ENCODE measurements around the gene UBALD1. TPM values are rescaled to one million over a fixed set of nuclear protein-coding genes. Genes with fewer than 3 reads are reported as not detected.

The UBALD1 gene
- total and polyA plus RNA-seq, 12 donors = 3.7 to 92.7 (median 18.9) TPM

DNA sequence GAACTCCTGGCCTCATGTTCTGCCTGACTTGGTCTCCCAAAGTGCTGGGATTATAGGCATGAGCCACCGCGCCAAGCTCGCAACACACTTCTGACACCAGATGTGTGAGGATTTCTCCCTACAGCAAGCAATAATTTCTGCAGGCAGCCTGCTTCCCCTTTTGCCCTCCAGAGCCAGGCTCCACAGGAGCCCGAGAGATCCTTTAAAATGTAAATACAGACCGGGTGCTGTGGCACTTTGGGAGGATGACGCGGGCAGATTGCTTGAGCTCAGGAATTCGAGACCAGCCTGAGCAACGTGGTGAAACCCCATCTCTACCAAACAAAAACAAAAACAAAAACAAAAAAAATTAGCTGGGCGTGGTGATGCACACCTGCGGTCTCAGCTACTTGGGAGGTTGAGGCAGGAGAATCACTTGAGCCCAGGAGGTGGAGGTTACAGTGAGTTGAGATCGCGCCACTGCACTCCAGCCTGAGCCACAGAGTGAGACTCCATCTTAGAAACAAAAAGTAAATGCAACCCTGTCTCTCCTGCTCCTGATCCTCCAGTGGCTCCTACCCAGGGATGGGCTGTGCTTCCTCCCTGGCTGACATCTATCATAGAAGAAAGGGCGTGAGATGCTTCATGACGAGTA lies 43.9 kb downstream of the UBALD1 start:
- Histone ChIP-seq H3K9me3 (replicated peaks in 1 of 3) (no peaks in the 10 kb centered on the region), H3K36me3 (replicated peaks in 1 of 2) (no peaks in the 10 kb centered on the region), H3K27me3 (no peaks in the 10 kb centered on the region), H3K4me3 (no peak overlapping the region), H3K4me1 (replicated peaks in 1 of 2) (no peaks in the 10 kb centered on the region), H3K27ac (no peak overlapping the region)
- intact Hi-C loops (cut with DNase I) = no loop called here
- 78 to 82% (median 79%) methylated on average over 15 of the region's 15 CpGs for WGBS, 4 donors
- no peak for DNase-seq
- TF ChIP-seq POLR2A (IDR thresholded peaks at IDR 0.05) = no peak

DNA sequence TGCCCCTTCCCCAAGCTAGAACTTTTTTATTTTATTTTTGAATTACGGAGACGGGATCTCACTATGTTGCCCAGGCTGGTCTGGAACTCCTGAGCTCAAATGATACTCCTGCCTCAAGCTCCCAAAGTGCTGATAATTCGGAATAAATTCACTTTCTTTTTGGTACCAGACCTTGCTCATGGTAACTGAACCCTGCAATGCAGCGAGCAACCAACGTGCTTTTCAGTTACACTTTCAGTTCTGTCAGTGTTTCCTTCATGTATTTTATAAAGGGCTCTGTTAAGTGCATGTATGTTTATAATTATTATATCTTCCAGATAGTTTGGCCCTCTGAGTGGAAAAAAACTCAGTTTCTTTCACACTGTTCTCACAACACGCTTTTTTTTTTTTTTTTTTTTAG lies 44.6 kb downstream of the UBALD1 start:
- intact Hi-C loops (cut with DNase I) = no loop called here
- WGBS, 4 donors = 74 to 80% (median 78%) methylated on average over 6 of the region's 6 CpGs

DNA sequence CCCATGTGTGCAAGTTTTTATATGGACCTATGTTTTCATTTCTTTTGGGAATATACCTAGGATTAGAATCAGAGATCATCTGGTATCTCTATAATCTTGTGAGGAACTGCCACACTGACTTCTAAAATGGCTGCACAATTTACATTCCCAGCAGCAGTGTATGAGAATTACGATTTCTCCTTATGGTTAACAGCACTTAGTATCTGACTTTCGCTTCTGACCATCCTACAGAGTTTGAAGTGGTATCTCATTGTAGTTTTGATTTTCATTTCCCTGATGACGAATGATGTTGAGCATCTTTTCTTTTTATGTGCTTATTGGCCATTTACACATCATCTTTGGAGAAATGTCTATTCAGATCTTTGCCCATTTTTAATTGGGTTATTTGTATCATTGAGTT lies 48.5 kb downstream of the UBALD1 start:
- no peaks in the 10 kb centered on the region for H3K27me3 ChIP-seq
- whole genome bisulfite sequencing, 4 donors = 76 to 85% (median 81%) methylated on average over 3 of the region's 3 CpGs
- H3K27ac ChIP-seq = no peak overlapping the region
- no peak for DNase-seq
- TF ChIP-seq, protein P1, sequence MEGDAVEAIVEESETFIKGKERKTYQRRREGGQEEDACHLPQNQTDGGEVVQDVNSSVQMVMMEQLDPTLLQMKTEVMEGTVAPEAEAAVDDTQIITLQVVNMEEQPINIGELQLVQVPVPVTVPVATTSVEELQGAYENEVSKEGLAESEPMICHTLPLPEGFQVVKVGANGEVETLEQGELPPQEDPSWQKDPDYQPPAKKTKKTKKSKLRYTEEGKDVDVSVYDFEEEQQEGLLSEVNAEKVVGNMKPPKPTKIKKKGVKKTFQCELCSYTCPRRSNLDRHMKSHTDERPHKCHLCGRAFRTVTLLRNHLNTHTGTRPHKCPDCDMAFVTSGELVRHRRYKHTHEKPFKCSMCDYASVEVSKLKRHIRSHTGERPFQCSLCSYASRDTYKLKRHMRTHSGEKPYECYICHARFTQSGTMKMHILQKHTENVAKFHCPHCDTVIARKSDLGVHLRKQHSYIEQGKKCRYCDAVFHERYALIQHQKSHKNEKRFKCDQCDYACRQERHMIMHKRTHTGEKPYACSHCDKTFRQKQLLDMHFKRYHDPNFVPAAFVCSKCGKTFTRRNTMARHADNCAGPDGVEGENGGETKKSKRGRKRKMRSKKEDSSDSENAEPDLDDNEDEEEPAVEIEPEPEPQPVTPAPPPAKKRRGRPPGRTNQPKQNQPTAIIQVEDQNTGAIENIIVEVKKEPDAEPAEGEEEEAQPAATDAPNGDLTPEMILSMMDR (IDR thresholded peaks at IDR 0.05) = no peak
- TF ChIP-seq POLR2A (IDR thresholded peaks at IDR 0.05) = no peak
- no peaks in the 10 kb centered on the region for H3K4me1 ChIP-seq (replicated peaks in 1 of 2)
- H3K36me3 ChIP-seq (replicated peaks in 1 of 2) = no peaks in the 10 kb centered on the region
- H3K4me3 ChIP-seq = no peak overlapping the region
- intact Hi-C loops (cut with DNase I) = no loop called here
- no peaks in the 10 kb centered on the region for H3K9me3 ChIP-seq (replicated peaks in 1 of 3)

More for the DNA sequence above, 44.6 kb downstream of the UBALD1 start:
- H3K27me3 ChIP-seq = no peaks in the 10 kb centered on the region
- H3K27ac ChIP-seq = no peak overlapping the region
- no peaks in the 10 kb centered on the region for H3K4me1 ChIP-seq (replicated peaks in 1 of 2)
- no peaks in the 10 kb centered on the region for H3K9me3 ChIP-seq (replicated peaks in 1 of 3)
- no peak overlapping the region for H3K4me3 ChIP-seq
- no peaks in the 10 kb centered on the region for H3K36me3 ChIP-seq (replicated peaks in 1 of 2)
- TF ChIP-seq POLR2A (IDR thresholded peaks at IDR 0.05) = no peak
- TF ChIP-seq, protein P1 (IDR thresholded peaks at IDR 0.05) = no peak
- no peak for DNase-seq

DNA sequence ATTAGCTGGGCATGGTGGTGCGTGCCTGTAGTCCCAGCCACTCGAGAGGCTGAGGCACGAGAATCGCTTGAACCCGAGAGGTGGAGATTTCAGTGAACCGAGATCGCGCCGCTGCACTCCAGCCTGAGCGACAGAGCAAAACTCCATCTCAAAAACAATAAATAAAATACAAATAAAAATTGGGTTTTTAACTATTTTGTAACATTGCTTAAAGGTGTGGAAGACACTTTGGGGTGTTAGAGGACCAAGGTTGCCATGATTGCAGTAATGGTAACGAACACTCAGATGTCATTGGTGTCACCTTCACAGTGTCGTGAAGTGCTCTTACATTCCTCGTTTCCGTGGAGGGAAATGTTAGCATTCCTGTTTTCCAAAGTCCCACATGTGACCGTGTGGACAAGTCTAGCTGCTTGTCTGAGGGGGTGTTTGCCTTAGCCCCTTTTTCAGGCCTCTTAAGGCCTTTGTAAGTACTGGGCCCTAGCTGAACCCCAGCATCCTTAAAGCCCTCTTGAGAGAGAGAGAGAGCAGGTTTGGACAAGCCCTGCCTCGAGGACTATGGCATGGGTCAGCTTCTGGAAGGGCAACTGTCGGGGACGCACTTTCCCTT lies 49.9 kb downstream of the UBALD1 start:
- WGBS, 4 donors = 83 to 89% (median 87%) methylated on average over 17 to 18 of the region's 18 CpGs
- no peak for TF ChIP-seq POLR2A (IDR thresholded peaks at IDR 0.05)
- TF ChIP-seq, protein P1 (IDR thresholded peaks at IDR 0.05) = no peak
- intact Hi-C loops (cut with DNase I) = no loop called here
- H3K4me1 ChIP-seq (replicated peaks in 1 of 2) = no peaks in the 10 kb centered on the region
- DNase-seq = no peak
- no peaks in the 10 kb centered on the region for H3K36me3 ChIP-seq (replicated peaks in 1 of 2)
- H3K4me3 ChIP-seq = no peak overlapping the region
- no peak overlapping the region for H3K27ac ChIP-seq
- no peaks in the 10 kb centered on the region for H3K27me3 ChIP-seq
- no peaks in the 10 kb centered on the region for H3K9me3 ChIP-seq (replicated peaks in 1 of 3)

DNA sequence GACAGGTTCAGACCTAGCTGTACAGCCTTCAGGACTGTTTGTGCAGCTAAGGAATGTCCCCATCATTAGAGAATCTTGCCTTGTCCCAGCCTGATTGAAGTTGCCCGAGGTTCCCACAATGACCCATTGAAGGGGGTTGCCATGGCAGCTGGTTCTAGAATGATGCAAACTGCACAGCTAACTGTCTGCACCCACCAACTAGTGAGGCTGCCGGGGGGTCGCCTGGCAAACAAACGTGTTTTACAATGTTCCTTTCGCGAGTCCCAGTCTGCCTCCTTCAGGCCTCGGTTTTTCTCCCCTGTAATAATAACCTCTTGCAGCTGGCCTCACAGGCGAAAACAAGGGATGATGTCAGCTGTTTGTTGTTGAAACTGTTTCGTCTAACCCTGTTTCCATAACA lies 53.1 kb downstream of the UBALD1 start:
- intact Hi-C loops (cut with DNase I) = no loop called here
- TF ChIP-seq POLR2A (IDR thresholded peaks at IDR 0.05) = no peak
- TF ChIP-seq, protein P1 (IDR thresholded peaks at IDR 0.05) = no peak
- Histone ChIP-seq H3K4me3 (no peak overlapping the region), H3K4me1 (replicated peaks in 1 of 2) (no peaks in the 10 kb centered on the region), H3K36me3 (replicated peaks in 1 of 2) (no peaks in the 10 kb centered on the region), H3K9me3 (replicated peaks in 1 of 3) (no peaks in the 10 kb centered on the region), H3K27ac (no peak overlapping the region), H3K27me3 (no peaks in the 10 kb centered on the region)
- no peak for DNase-seq
- 54 to 75% (median 68%) methylated on average over 9 of the region's 9 CpGs for WGBS, 4 donors
